OCI-LY1 (cell line): ENCODE measurements around the gene PSMC4.

ENCODE experiments used
- H2AFZ ChIP-seq: fragments of 200-600 bp; sonication (generic), shearing (Covaris generic); 2 replicates; pipeline ENCODE4 v1.6.0; 2014; ENCODE audit warnings: antibody characterized with exemption, mild to moderate bottlenecking, low read length
- H3F3A ChIP-seq: fragments of 200-600 bp; sonication (generic), shearing (Covaris generic); 2 replicates; pipeline ENCODE4 v1.6.0; 2014; ENCODE audit warnings: mild to moderate bottlenecking, antibody characterized with exemption, low read length, moderate library complexity; ENCODE audit not compliant: insufficient read depth
- H3K27ac ChIP-seq: fragments of 200-600 bp; sonication (generic); 2 replicates; pipeline ENCODE4 v1.5.1; 2014; ENCODE audit warnings: low read length, mixed run types, mild to moderate bottlenecking, low read depth; ENCODE audit not compliant: poor library complexity, severe bottlenecking
- H3K27me3 ChIP-seq: fragments of 200-600 bp; sonication (generic); 2 replicates; pipeline ENCODE4 v1.6.0; 2014; ENCODE audit warnings: antibody characterized with exemption, mild to moderate bottlenecking, low read length, moderate library complexity; ENCODE audit not compliant: insufficient read depth
- H3K36me3 ChIP-seq: fragments of 200-600 bp; sonication (generic); 2 replicates; pipeline ENCODE4 v1.6.1; 2014; ENCODE audit warnings: mild to moderate bottlenecking, antibody characterized with exemption, low read length, moderate library complexity, mixed read lengths; ENCODE audit not compliant: insufficient read depth
- H3K4me1 ChIP-seq: fragments of 200-600 bp; sonication (generic); 2 replicates; pipeline ENCODE4 v1.5.1; 2014; ENCODE audit warnings: mild to moderate bottlenecking, low read length, moderate library complexity; ENCODE audit not compliant: insufficient read depth, severe bottlenecking
- H3K4me2 ChIP-seq: fragments of 200-600 bp; sonication (generic), shearing (Covaris generic); 2 replicates; pipeline ENCODE4 v1.6.1; 2014; ENCODE audit warnings: low read length
- H3K4me3 ChIP-seq: fragments of 200-600 bp; sonication (generic); 2 replicates; pipeline ENCODE4 v1.5.1; 2014; ENCODE audit warnings: low read length, low read depth, mild to moderate bottlenecking, mixed read lengths; ENCODE audit not compliant: poor library complexity, severe bottlenecking
- H3K79me2 ChIP-seq: fragments of 200-600 bp; shearing (Covaris generic); 2 replicates; pipeline ENCODE4 v1.6.1; 2016; ENCODE audit warnings: mixed run types, low read length, mixed read lengths; ENCODE audit not compliant: insufficient read depth
- H3K9ac ChIP-seq: fragments of 200-600 bp; sonication (generic), shearing (Covaris generic); 2 replicates; pipeline ENCODE4 v1.6.1; 2014; ENCODE audit warnings: mild to moderate bottlenecking, low read length, mixed read lengths
- H3K9me2 ChIP-seq: fragments of 200-600 bp; sonication (generic), shearing (Covaris generic); 2 replicates; pipeline ENCODE4 v1.6.1; 2014; ENCODE audit warnings: low read depth, mild to moderate bottlenecking, low read length, mixed read lengths
- H3K9me3 ChIP-seq: fragments of 200-600 bp; shearing (Covaris generic); 2 replicates; pipeline ENCODE4 v1.6.1; 2014; ENCODE audit warnings: low read length, mixed read lengths
- H4K20me1 ChIP-seq: fragments of 200-600 bp; sonication (generic), shearing (Covaris generic); 2 replicates; pipeline ENCODE4 v1.6.0; 2016; ENCODE audit warnings: mild to moderate bottlenecking, low read length; ENCODE audit not compliant: insufficient read depth
- EZH2 ChIP-seq: fragments of 200-600 bp; sonication (generic), shearing (Covaris generic); IDR thresholded peaks from 2 replicates; pipeline ENCODE4 v1.8.0; 2017; ENCODE audit warnings: borderline replicate concordance, mixed run types, mild to moderate bottlenecking, antibody characterized with exemption, low read length, moderate library complexity, mixed read lengths
- TF ChIP-seq, protein P1 (sequence below): fragments of 200-600 bp; sonication (generic), shearing (Covaris generic); IDR thresholded peaks from 2 replicates; pipeline ENCODE4 v1.5.1; 2017; ENCODE audit warnings: mild to moderate bottlenecking, antibody characterized with exemption, low read length, moderate library complexity, mixed read lengths

PSMC4 gene

GRCh38 chr19:39970675-39971379, at the start of gene PSMC4:
Gene PSMC4, plus strand, starts transcription at chr19:39971165. Its CDS starts 38 bp downstream, at chr19:39971203.
- Histone ChIP-seq H3K9me3 (no peaks in the 10 kb centered on the region), H3K9me2 (no peaks in the 10 kb centered on the region), H3K9ac (peak within 1 kb of the TSS; percentile 84), H3K4me1 (peaks cover 48% of the 10 kb centered on the region), H4K20me1 (no peaks in the 10 kb centered on the region), H3K4me2 (peak within 1 kb of the TSS; percentile 98), H2AFZ (no peak within 1 kb of the TSS), H3K27me3 (no peaks in the 10 kb centered on the region), H3F3A (no peaks in the 10 kb centered on the region), H3K27ac (peak within 1 kb of the TSS; percentile 89), H3K36me3 (peaks cover 38% of the 10 kb centered on the region), H3K79me2 (peaks cover 13% of the 10 kb centered on the region), H3K4me3 (peak within 1 kb of the TSS; percentile 70)
- TF ChIP-seq EZH2 = no peak
- TF ChIP-seq, protein P1, sequence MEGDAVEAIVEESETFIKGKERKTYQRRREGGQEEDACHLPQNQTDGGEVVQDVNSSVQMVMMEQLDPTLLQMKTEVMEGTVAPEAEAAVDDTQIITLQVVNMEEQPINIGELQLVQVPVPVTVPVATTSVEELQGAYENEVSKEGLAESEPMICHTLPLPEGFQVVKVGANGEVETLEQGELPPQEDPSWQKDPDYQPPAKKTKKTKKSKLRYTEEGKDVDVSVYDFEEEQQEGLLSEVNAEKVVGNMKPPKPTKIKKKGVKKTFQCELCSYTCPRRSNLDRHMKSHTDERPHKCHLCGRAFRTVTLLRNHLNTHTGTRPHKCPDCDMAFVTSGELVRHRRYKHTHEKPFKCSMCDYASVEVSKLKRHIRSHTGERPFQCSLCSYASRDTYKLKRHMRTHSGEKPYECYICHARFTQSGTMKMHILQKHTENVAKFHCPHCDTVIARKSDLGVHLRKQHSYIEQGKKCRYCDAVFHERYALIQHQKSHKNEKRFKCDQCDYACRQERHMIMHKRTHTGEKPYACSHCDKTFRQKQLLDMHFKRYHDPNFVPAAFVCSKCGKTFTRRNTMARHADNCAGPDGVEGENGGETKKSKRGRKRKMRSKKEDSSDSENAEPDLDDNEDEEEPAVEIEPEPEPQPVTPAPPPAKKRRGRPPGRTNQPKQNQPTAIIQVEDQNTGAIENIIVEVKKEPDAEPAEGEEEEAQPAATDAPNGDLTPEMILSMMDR = peak; percentile 97

DNA sequence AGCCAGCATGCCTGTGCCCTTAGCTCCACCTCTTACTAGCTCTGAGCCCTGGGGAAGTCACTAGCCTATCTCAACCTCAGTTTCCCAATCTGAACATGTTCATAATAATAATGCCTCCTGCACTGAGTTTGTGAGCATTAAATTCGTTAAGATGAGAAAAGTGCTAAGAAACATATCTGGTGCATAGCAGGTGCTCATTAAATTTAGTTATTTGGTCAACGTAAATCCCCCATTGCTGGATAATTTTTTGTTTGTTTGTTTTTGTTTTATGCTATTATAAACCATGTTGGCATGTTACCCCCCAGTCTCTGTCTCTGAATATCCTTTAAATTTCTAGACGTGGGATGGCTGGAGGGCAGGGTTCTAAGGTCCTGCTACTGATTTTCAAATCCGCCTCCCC, 47.1 kb upstream of the PSMC4 start:
- Histone ChIP-seq H2AFZ (no peak overlapping the region), H3K4me1 (no peaks in the 10 kb centered on the region), H3F3A (no peaks in the 10 kb centered on the region), H4K20me1 (no peaks in the 10 kb centered on the region), H3K9ac (no peak overlapping the region), H3K4me2 (no peak overlapping the region), H3K27ac (no peak overlapping the region), H3K9me3 (no peaks in the 10 kb centered on the region), H3K4me3 (no peak overlapping the region), H3K79me2 (no peaks in the 10 kb centered on the region), H3K36me3 (peaks cover 86% of the 10 kb centered on the region), H3K9me2 (no peaks in the 10 kb centered on the region), H3K27me3 (no peaks in the 10 kb centered on the region)
- TF ChIP-seq, protein P1 = no peak
- no peak for TF ChIP-seq EZH2

GRCh38 chr19:39924389-39924788, 46.6 kb upstream of the PSMC4 start:
- Histone ChIP-seq H3K4me1 (no peaks in the 10 kb centered on the region), H3K4me2 (no peak overlapping the region)

More at GRCh38 chr19:39924389-39924788, 46.6 kb upstream of the PSMC4 start:
- H3K27me3 ChIP-seq = no peaks in the 10 kb centered on the region
- H2AFZ ChIP-seq = no peak overlapping the region
- H3K9me3 ChIP-seq = no peaks in the 10 kb centered on the region
- TF ChIP-seq, protein P1 = no peak
- no peak for TF ChIP-seq EZH2
- peaks cover 86% of the 10 kb centered on the region for H3K36me3 ChIP-seq
- H3K79me2 ChIP-seq = no peaks in the 10 kb centered on the region
- H4K20me1 ChIP-seq = no peaks in the 10 kb centered on the region
- H3K9ac ChIP-seq = no peak overlapping the region
- no peak overlapping the region for H3K4me3 ChIP-seq
- H3K27ac ChIP-seq = no peak overlapping the region
- H3F3A ChIP-seq = no peaks in the 10 kb centered on the region
- no peaks in the 10 kb centered on the region for H3K9me2 ChIP-seq
